ENCODE measurements around the gene VSNL1.

- TF ChIP-seq, protein P1, sequence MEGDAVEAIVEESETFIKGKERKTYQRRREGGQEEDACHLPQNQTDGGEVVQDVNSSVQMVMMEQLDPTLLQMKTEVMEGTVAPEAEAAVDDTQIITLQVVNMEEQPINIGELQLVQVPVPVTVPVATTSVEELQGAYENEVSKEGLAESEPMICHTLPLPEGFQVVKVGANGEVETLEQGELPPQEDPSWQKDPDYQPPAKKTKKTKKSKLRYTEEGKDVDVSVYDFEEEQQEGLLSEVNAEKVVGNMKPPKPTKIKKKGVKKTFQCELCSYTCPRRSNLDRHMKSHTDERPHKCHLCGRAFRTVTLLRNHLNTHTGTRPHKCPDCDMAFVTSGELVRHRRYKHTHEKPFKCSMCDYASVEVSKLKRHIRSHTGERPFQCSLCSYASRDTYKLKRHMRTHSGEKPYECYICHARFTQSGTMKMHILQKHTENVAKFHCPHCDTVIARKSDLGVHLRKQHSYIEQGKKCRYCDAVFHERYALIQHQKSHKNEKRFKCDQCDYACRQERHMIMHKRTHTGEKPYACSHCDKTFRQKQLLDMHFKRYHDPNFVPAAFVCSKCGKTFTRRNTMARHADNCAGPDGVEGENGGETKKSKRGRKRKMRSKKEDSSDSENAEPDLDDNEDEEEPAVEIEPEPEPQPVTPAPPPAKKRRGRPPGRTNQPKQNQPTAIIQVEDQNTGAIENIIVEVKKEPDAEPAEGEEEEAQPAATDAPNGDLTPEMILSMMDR (IDR thresholded peaks at IDR 0.05; ENCODE audit: insufficient read depth, low read length, poor library complexity, severe bottlenecking): no peak
- no peak for TF ChIP-seq EZH2phosphoT487 (conservative IDR thresholded peaks at IDR 0.05; ENCODE audit: low read length)
Measured at GRCh38 chr2:17599617-17600016, 59.1 kb downstream of the VSNL1 start.
